GM19238 (cell line): ENCODE measurements around the gene POLA1.

Source experiments
- DNase-seq: peaks from one replicate; pipeline ENCODE4 v3.0.0; 2011; ENCODE audit warnings: low spot score; ENCODE audit not compliant: insufficient read length

The POLA1 gene

DNA sequence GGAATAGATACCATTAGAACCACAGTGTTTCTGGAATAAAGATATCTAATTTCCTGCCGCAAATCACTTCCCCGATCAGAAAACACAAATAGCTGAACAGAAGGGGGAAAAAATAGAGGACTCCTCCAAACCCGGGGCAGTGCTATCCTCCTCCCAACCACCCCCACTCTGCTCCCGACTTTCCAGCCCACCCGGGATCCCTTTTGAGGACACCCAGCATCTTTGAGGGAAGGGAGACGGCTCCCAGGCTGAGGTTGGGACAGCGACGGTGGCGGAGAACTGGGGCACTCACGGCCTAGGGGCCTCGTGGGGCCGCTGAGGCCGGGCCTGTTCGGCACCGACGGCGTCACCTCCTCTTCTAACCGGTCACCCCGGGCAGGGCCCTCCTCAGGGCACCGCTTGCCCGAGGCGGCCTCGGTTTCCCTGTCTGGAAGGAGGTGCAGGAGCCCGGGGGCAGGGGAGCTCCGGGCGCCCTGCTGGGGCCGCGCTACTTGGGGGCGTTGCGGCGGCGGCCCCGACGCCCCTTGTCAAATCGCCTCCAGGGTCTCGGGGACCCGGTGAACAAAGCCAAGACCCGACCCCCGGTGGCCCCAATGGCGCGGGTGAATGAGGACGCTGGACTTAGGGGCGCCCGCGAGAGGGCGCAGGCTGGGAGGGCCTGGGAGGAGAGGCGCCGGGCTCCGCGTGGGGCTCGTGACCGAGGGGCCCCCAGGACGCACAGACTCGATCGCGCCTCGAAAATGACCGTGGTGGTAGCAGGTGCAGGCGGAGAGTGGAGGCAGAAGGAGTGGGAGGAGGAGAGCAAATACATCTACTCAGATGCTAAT is 329.0 kb downstream of the POLA1 start:
- DNase-seq = no peak

DNA sequence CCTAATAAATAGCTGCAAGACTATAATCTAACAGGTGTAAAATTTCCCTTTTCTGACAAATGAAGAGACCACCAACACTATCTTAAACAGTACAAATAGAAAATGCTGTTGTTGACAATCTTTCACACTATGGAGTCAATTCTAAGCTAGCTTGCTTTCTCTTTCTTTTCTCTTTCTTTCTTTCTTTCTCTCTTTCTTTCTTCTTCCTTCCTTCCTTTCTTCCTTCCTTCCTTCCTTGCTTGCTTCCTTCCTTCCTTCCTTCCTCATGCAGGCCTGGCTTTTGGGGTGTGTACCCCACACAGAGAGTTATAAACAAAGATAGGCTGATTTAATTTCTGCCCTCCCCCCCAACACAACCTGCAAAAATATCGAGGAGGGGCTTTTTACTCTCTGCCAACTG is 330.2 kb downstream of the POLA1 start:
- DNase-seq = no peak

DNA sequence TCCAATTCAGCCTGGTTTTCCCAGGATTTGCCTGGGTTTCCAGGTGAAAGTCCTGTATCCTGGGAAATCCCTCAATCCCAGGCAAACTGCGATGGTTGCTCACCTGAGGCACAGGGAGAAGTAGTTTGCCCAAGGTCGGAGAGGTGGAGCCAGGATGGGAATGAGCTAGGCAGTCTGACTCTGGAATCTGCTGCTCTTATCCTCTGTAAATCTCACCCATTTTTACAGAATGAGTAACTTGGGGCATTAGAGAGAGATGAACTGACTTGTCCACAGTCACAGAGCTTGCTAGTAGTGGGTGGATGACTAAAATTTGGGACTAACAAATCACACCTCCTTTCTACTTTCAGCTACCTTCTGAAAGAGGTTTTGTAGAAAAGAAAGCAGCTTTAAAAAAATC is 331.9 kb downstream of the POLA1 start:
- no peak for DNase-seq

GRCh38 chrX:25026576-25026975 is 332.9 kb downstream of the POLA1 start:
- no peak for DNase-seq

GRCh38 chrX:25028726-25029125 is 335.0 kb downstream of the POLA1 start:
- DNase-seq = no peak

DNA sequence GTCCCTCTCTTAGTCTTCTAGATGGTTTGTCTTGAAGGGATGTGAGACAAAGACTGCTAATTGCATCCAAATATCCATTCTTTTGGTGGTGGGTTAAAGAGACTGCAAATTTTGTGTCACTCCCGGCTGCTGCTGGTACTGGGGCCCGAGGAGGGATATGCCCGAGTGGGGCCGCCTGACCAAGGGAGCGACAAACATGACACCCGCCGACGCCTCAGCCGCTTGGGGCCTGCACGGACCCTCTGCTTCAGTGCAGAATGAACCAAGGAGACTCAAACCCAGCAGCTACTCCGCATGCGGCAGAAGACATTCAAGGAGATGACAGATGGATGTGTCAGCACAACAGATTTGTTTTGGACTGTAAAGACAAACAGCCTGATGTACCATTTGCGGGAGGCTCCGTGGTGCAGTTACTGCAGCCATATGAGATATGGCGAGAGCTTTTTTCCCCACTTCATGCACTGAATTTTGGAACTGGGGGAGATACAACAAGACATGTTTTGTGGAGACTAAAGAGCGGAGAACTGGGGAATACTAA is 335.6 kb downstream of the POLA1 start:
- DNase-seq = no peak

DNA sequence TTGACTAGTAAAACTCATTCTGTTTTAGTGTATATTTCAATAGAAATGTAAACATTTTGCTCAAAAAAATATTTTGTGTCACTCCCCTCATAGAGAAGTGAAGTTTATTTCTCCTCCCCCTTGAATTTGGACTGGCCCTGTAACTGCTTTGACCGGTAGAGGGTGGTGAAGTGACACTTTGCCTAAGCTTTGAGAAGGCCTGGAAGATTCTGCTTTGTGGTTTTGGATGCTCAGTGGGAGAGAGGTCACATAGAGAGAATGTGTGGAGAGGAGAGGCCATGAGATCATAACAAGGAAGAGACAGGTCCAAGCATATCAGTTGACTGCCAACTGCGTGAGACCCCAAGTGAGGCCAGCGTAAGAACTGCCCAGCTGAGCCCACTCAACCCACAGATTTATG is 341.2 kb downstream of the POLA1 start:
- no peak for DNase-seq

- no peak for DNase-seq
Measured at GRCh38 chrX:25039036-25039435, 345.3 kb downstream of the POLA1 start.

GRCh38 chrX:25043192-25043591 is 349.5 kb downstream of the POLA1 start:
- DNase-seq = no peak
